C4-2B (cell line): Measurements from ENCODE around the gene JAK3.

Experiments used
- CTCF ChIP-seq: fragments of 450-650 bp; conservative IDR thresholded peaks from 2 replicates; pipeline ENCODE4 v1.5.1; 2017; ENCODE audit warnings: mild to moderate bottlenecking
- ZFX ChIP-seq: fragments of 450-650 bp; IDR thresholded peaks from 2 replicates; pipeline ENCODE4 v1.6.1; 2017

- TF ChIP-seq CTCF (no peak), ZFX (no peak)
These were observed 45.5 kb downstream of the JAK3 start for GRCh38 chr19:17802137-17802858.
